ENCODE results near the gene DDAH2. TPM values are rescaled to one million over a fixed set of nuclear protein-coding genes. Genes with fewer than 3 reads are reported as not detected.

The DDAH2 gene
- total RNA-seq, 1 donor from 2014 or later, result 71.2 TPM

DNA sequence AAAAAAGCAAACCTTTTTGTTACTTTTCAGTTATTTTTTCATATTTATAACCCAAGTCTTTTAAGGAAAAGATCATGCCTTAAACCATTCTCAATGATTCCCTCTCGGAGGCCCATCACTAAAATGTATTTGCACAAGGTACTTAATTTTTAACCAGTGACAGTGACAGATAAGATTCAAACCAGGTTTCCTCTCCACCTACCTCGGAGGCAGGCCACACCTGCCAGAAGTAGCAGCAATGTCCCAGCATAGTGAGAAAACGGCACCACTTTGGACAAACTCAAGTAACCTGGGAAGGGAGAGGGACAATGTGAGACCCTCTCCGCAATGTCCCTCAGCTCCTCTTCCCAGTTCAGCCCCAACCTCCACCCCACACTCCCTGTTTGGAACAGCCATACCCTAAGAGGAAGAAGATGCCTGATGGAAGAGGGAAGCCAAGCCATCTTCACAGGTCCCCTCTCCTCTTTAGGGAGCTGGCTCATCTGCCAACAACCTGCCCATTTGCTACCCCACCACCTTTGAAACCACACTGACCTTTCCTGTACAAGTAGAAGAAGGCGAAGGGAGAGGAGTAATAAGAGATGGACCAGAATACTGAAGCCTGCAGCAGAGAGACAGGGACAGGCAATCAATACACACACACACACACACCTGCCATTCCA, 28.2 kb downstream of the DDAH2 start:
- Histone ChIP-seq H3K4me1 (peaks cover 17% of the 10 kb centered on the region), H3K9me3 (no peaks in the 10 kb centered on the region), H3K27me3 (no peaks in the 10 kb centered on the region), H3K36me3 (peaks cover 44% of the 10 kb centered on the region), H3K4me3 (no peak overlapping the region), H3K27ac (no peak overlapping the region)
- intact Hi-C loops (cut with DNase I), result no loop called here
- ATAC-seq (no peak), DNase-seq (no peak)
- TF ChIP-seq, protein P1, sequence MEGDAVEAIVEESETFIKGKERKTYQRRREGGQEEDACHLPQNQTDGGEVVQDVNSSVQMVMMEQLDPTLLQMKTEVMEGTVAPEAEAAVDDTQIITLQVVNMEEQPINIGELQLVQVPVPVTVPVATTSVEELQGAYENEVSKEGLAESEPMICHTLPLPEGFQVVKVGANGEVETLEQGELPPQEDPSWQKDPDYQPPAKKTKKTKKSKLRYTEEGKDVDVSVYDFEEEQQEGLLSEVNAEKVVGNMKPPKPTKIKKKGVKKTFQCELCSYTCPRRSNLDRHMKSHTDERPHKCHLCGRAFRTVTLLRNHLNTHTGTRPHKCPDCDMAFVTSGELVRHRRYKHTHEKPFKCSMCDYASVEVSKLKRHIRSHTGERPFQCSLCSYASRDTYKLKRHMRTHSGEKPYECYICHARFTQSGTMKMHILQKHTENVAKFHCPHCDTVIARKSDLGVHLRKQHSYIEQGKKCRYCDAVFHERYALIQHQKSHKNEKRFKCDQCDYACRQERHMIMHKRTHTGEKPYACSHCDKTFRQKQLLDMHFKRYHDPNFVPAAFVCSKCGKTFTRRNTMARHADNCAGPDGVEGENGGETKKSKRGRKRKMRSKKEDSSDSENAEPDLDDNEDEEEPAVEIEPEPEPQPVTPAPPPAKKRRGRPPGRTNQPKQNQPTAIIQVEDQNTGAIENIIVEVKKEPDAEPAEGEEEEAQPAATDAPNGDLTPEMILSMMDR (IDR thresholded peaks at IDR 0.05), result no peak

DNA sequence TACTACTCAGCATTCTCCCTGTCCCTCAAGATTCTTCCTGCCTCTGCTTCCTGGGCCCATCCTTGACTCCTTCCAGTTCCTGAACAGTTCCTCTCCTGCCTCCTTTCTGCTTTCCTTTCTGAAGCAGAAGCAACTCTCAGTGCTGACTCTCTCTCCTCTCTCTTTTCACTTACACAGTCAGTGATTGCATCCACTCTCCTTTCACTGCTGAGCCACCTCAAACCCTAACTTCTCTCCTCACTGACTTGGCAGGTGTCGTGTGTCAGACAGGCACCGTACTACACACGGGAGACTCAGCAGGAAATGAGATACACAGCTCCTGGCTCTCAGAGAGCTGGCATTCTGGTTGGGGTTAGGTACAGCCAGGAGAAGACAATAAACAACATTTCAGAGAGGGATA, 31.5 kb downstream of the DDAH2 start:
- TF ChIP-seq, protein P1 (IDR thresholded peaks at IDR 0.05), result no peak
- H3K36me3 ChIP-seq, result peaks cover 77% of the 10 kb centered on the region
- H3K4me3 ChIP-seq, result no peak overlapping the region
- no peak overlapping the region for H3K27ac ChIP-seq
- H3K9me3 ChIP-seq, result no peaks in the 10 kb centered on the region
- no peak for DNase-seq
- peaks cover 17% of the 10 kb centered on the region for H3K4me1 ChIP-seq
- no peak for ATAC-seq
- H3K27me3 ChIP-seq, result no peaks in the 10 kb centered on the region
- intact Hi-C loops (cut with DNase I), result loop anchor here (10.0 kb wide), 1 partner anchor 137 kb away; no protein-coding TSS in a partner anchor

DNA sequence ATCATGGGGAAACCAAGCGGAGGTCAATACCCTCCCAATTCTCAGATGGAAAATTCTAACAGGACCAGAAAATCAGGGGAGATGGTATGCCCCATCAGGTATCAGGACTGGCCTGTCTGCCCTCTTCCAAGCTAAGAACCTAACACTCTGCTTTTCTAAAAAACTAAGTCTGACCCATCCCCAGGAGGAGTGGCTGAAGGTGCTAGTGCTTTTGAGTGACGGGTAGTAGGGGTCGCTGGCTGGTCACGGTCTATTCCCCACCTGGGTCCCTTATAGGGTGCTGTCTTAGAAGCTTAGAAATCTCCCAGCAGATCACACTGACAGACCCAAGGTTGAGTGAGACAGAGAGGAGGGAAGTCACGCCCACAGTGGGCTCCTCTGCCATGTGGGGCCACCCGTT, 35.6 kb downstream of the DDAH2 start:
- Histone ChIP-seq H3K27me3 (no peaks in the 10 kb centered on the region), H3K4me1 (no peaks in the 10 kb centered on the region), H3K9me3 (no peaks in the 10 kb centered on the region), H3K36me3 (peaks cover 96% of the 10 kb centered on the region), H3K27ac (no peak overlapping the region), H3K4me3 (no peak overlapping the region)
- DNase-seq (no peak), ATAC-seq (no peak)
- intact Hi-C loops (cut with DNase I), result loop anchor here (10.0 kb wide), 1 partner anchor 141 kb away; no protein-coding TSS in a partner anchor
- TF ChIP-seq, protein P1 (IDR thresholded peaks at IDR 0.05), result no peak

DNA sequence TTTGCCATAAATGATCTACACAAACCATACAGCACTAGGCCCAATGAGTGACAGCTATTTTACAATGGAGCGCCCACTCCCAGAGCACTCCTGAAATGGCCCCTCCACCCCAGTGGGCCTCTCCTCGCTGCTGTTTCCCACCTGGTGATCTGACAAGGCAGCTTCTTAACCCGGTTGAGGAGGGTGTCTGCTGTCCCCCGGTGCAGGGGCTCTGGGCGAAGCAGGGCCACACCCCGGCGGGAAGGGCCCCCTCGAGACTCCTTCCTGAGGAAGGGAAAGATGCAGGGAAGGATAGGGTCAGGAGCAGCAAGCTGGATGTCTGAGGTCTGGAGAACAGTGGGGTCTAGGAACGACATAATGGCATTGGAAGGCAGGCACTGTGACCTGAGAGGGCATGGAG, 36.2 kb downstream of the DDAH2 start:
- Histone ChIP-seq H3K4me3 (no peak overlapping the region), H3K4me1 (no peaks in the 10 kb centered on the region), H3K27me3 (no peaks in the 10 kb centered on the region), H3K36me3 (peaks cover 96% of the 10 kb centered on the region), H3K9me3 (no peaks in the 10 kb centered on the region), H3K27ac (no peak overlapping the region)
- DNase-seq (no peak), ATAC-seq (no peak)
- TF ChIP-seq, protein P1 (IDR thresholded peaks at IDR 0.05), result no peak
- intact Hi-C loops (cut with DNase I), result loop anchor here (10.0 kb wide), 1 partner anchor 142 kb away; no protein-coding TSS in a partner anchor

DNA sequence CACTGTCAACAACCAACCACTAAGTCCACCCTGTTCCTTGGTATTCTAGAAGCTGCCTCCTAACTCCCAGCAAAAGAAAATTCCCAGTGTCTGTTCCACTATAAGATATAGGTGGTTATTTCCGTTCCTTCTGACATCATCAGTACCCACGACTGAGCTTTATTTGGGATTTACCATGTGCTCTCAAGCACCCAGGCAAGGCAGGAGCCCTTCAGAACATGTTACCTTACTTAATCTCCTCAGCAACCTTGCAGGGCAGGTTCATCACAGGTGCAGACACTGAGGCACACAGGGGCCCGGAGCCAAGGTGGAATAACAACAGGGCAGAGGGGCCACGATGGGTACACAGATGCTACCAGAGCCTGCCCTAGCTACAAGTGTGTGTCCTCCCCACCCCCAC, 36.7 kb downstream of the DDAH2 start:
- no peak for DNase-seq
- Histone ChIP-seq H3K36me3 (peaks cover 98% of the 10 kb centered on the region), H3K9me3 (no peaks in the 10 kb centered on the region), H3K27ac (no peak overlapping the region), H3K4me1 (no peaks in the 10 kb centered on the region), H3K27me3 (no peaks in the 10 kb centered on the region), H3K4me3 (no peak overlapping the region)
- intact Hi-C loops (cut with DNase I), result loop anchor here (10.0 kb wide), 1 partner anchor 142 kb away; no protein-coding TSS in a partner anchor
- no peak for ATAC-seq
- TF ChIP-seq, protein P1 (IDR thresholded peaks at IDR 0.05), result no peak

All from upper lobe of right lung (tissue), 1 donor.